ENCODE measurements around the gene RHAG. TPM values are rescaled to one million over a fixed set of nuclear protein-coding genes. Genes with fewer than 3 reads are reported as not detected.

Gene RHAG
- total RNA-seq, 1 donor from 2014 or later, result not detected

DNA sequence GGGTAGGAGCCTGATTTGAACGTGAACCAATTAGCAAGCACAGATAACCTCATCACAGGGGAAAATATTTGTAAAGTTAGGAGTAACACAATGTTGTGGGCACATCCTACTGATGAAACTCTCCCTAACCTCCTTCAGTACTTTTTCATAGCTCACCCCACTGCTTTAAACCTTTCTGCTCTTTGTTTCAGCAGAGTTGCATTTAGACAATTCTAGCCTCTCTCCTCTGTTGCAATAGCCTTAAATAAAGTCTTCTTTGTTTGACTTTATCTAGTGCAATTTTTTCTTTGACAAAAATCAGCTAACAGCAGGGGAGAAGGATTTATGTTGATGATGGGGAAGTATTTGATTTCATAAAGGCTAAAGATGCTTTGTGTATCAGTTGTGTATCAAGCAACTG lies 72.1 kb downstream of the RHAG start:
- DNase-seq (ENCODE audit: low spot score), result no peak

DNA sequence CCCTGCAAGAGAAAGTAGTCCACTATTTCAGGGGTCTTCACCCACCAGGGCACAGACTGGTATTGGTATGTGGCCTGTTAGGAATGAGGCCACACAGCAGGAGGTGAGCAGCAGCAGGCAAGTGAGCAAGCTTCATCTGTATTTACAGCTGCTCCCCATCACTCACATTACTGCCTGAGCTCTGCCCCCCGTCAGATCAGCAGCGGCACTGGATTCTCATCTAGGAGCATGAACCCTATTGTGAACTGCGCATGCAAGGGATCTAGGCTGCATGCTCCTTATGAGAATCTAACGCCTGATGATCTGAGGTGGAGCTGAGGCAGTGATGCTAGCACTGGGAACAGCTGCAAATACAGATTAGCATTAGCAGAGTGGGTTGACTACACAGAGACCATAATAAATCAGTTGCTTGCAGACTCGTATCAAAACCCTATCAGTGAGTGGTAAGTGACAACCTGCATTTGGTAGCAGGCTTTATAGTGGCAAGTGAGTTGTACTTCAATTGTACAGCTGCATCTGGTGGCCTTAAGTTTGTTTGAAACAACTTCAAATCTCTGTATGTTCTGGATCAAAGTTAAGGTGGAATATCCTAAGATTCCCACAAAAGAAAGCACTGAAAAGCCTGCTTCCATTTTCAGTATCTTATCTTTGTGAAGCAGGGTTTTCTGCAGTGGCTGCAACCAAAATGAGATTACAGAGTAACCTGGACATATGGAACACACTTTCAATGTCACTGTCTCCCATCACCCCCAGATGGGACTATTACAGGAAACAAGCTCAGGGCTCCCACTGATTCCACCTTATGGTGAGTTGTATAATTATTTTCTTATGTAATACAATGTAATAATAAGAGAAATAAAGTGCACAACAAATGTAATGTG lies 73.4 kb downstream of the RHAG start:
- no peak for DNase-seq (ENCODE audit: low spot score)

- no peak for DNase-seq (ENCODE audit: low spot score)
Measured at GRCh38 chr6:49558238-49558637, 78.4 kb downstream of the RHAG start.

DNA sequence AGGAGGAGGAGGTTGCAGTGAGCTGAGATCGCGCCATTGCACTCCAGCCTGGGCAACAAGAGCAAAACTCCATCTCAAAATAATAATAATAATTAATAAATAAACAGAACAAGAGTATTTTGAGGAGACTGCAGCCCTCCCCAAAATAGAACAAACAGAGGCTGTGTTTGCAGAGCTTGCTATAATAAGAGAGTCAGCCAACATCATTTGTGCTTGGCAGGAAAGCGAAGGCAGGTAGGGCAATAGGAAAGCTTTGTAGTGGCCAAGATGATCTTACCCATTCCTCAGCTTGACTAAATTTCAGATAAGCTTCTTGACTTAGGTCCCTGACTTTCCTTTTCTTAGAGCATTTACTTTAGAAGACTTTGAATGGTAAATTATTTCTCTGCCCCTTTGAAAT lies 79.5 kb downstream of the RHAG start:
- DNase-seq (ENCODE audit: low spot score), result no peak

- no peak for DNase-seq (ENCODE audit: low spot score)
Measured at GRCh38 chr6:49556429-49556837, 80.2 kb downstream of the RHAG start.

- DNase-seq (ENCODE audit: low spot score), result no peak
Measured at GRCh38 chr6:49555951-49556350, 80.7 kb downstream of the RHAG start.

Other genes with a start within 250 kb of the RHAG start
- gene MMUT, start 173.6 kb downstream of the RHAG start, total RNA-seq (ENCODE audit: insufficient read depth, low replicate concordance), result 21.4 TPM
- 16.6 TPM for gene CENPQ, start 173.5 kb downstream of the RHAG start, total RNA-seq (ENCODE audit: insufficient read depth, low replicate concordance)
- gene GLYATL3, start 136.9 kb downstream of the RHAG start, total RNA-seq (ENCODE audit: insufficient read depth, low replicate concordance), result 0.48 TPM
- 2.4 TPM for gene C6orf141, start 86.2 kb downstream of the RHAG start, total RNA-seq (ENCODE audit: insufficient read depth, low replicate concordance)
- gene CRISP2, start 76.7 kb upstream of the RHAG start, total RNA-seq (ENCODE audit: insufficient read depth, low replicate concordance), result 0.96 TPM
- 10.8 TPM for gene CRISP3, start 107.5 kb upstream of the RHAG start, total RNA-seq (ENCODE audit: insufficient read depth, low replicate concordance)
- 7.0 TPM for gene PGK2, start 150.4 kb upstream of the RHAG start, total RNA-seq (ENCODE audit: insufficient read depth, low replicate concordance)
- gene CRISP1, start 229.7 kb upstream of the RHAG start, total RNA-seq (ENCODE audit: insufficient read depth, low replicate concordance), result 7.5 TPM